Upper lobe of left lung (tissue), 6 donors: ENCODE measurements around the gene ALG10. TPM values are rescaled to one million over a fixed set of nuclear protein-coding genes. Genes with fewer than 3 reads are reported as not detected.
"Not testable (repeated sequence)": the region's sequence is repeated elsewhere in the genome, so short reads cannot be mapped to it uniquely, and the experiment has no call there.

Experiments
- ATAC-seq, 2 donors: fragments of 200-7000 bp; cut with Tn5 transposase; one replicate each; pipeline ENCODE4 v1.9.1; 2022; ENCODE audit warnings: mild to moderate bottlenecking in 2 of 2, moderate library complexity in 2 of 2; ENCODE audit not compliant: low FRiP score in 2 of 2
- DNase-seq, 2 donors: peaks; one replicate each; pipeline ENCODE4 v3.0.0-alpha.2; 2019 to 2020
- H3K27ac ChIP-seq, 4 donors: fragments of 200-600 bp; sonication (generic); one replicate each; pipeline ENCODE4 v1.5.1; 2016 to 2019
- H3K27me3 ChIP-seq, 4 donors: fragments of 200-600 bp; sonication (generic); one replicate each; pipeline ENCODE4 v1.5.1; 2017 to 2019
- H3K36me3 ChIP-seq, 4 donors: fragments of 200-600 bp; sonication (generic); one replicate each; pipeline ENCODE4 v1.5.1; 2016 to 2019
- H3K4me1 ChIP-seq, 4 donors: fragments of 200-600 bp; sonication (generic); one replicate each; pipeline ENCODE4 v1.5.1; 2018 to 2019
- H3K4me3 ChIP-seq, 4 donors: fragments of 200-600 bp; sonication (generic); one replicate each; pipeline ENCODE4 v1.5.1; 2017 to 2019; ENCODE audit warnings: mild to moderate bottlenecking in 2 of 4, moderate library complexity in 1 of 4
- H3K9me3 ChIP-seq, 4 donors: fragments of 200-600 bp; sonication (generic); one replicate each; pipeline ENCODE4 v1.5.1; 2018 to 2019
- CTCF ChIP-seq, 6 experiments: fragments of 450-650 bp in 4 of 6; fragments of 200-600 bp in 2 of 6; sonication (generic) in 2 of 6; IDR thresholded peaks; one replicate each; pipeline ENCODE4 v1.5.1; 2016 to 2019; ENCODE audit warnings: antibody characterized with exemption in 6 of 6
- EP300 ChIP-seq, 4 donors: sonication (generic); formaldehyde crosslinking; IDR thresholded peaks; one replicate each; pipeline ENCODE4 v1.5.1; 2017; ENCODE audit warnings: antibody characterized with exemption in 4 of 4, control low read depth in 2 of 4
- POLR2A ChIP-seq, 4 donors: fragments of 450-650 bp; IDR thresholded peaks; one replicate each; pipeline ENCODE4 v1.5.1; 2016 to 2017; ENCODE audit warnings: antibody characterized with exemption in 4 of 4, mild to moderate bottlenecking in 2 of 4
- POLR2AphosphoS5 ChIP-seq, 2 donors: sonication (generic); formaldehyde crosslinking; IDR thresholded peaks; one replicate each; pipeline ENCODE4 v1.5.1; 2017; ENCODE audit warnings: antibody characterized with exemption in 2 of 2
- WGBS, 2 donors: methylation state at CpG; one replicate each; pipeline ENCODE4 v1.1.5; 2017 to 2018; 5-methylcytosine and 5-hydroxymethylcytosine counted together
- total RNA-seq, 6 donors: library from RNA; depleted of rRNA in 4 of 6; stranded (reverse); fragments of >200 nt in 4 of 6; gene quantifications; one replicate each; pipeline versions ENCODE4 v1.1.0 to v1.2.1, GENCODE V29; 2016 to 2021
- donor health status: DM: no; HTN: no; CAD: no; lungs with moderate emphysema.
- donor health status: DM: no; HTN: yes; CAD: no; lungs with severe emphysema.

Gene ALG10, protein sequence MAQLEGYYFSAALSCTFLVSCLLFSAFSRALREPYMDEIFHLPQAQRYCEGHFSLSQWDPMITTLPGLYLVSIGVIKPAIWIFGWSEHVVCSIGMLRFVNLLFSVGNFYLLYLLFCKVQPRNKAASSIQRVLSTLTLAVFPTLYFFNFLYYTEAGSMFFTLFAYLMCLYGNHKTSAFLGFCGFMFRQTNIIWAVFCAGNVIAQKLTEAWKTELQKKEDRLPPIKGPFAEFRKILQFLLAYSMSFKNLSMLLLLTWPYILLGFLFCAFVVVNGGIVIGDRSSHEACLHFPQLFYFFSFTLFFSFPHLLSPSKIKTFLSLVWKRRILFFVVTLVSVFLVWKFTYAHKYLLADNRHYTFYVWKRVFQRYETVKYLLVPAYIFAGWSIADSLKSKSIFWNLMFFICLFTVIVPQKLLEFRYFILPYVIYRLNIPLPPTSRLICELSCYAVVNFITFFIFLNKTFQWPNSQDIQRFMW
- total RNA-seq, result 1 to 10 TPM; 3.8 to 9.3 (median 5.4) TPM

GRCh38 chr12:34022079-34022830 lies at the start of gene ALG10:
Gene ALG10, plus strand, starts transcription at chr12:34022496. Its CDS starts 104 bp downstream, at chr12:34022600.
- Histone ChIP-seq H3K4me1 (peaks cover 4 to 22% (median 13%) of the 10 kb centered on the region in 4 donors), H3K27ac (peak within 1 kb of the TSS; percentile 84 to 90 (median 87)), H3K36me3 (peaks cover 0 to 2% (median 0%) of the 10 kb centered on the region in 4 donors), H3K4me3 (peak within 1 kb of the TSS; percentile 58 to 74 (median 67)), H3K27me3 (no peaks in the 10 kb centered on the region), H3K9me3 (no peaks in the 10 kb centered on the region)
- WGBS, 2 donors, result 0 to 1% methylated on average over 22 to 39 of the region's 44 CpGs
- DNase-seq, result peak; percentile 89 to 95
- peak in 2 of 4 donors; percentile 42 to 43 for TF ChIP-seq EP300 (IDR thresholded peaks at IDR 0.05)
- TF ChIP-seq POLR2AphosphoS5 (IDR thresholded peaks at IDR 0.05), result peak; percentile 74 to 84
- TF ChIP-seq CTCF (IDR thresholded peaks at IDR 0.05), result peak; percentile 60 to 70 (median 64)
- TF ChIP-seq POLR2A (IDR thresholded peaks at IDR 0.05), result peak in 2 of 4 donors; percentile 46 to 48
- ATAC-seq, result peak; percentile 99 to 100

DNA sequence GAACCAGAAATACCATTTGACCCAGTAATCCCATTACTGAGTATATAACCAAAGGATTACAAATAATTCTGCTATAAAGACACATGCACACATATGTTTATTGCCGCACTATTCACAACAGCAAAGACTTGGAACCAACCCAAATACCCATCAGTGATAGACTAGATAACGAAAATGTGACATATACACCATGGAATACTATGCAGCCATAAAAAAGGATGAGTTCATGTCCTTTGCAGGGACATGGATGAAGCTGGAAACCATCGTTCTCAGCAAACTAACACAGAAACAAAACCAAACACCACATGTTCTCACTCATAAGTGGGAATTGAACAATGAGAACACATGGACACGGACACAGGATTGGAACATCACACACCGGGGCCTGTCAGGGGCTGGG lies 49.4 kb upstream of the ALG10 start:
- not testable (repeated sequence) for DNase-seq, H3K4me3 ChIP-seq, H3K27ac ChIP-seq, H3K9me3 ChIP-seq, H3K27me3 ChIP-seq, ATAC-seq, H3K4me1 ChIP-seq, H3K36me3 ChIP-seq
- 84 to 86% methylated on average over 5 of the region's 5 CpGs for WGBS, 2 donors

GRCh38 chr12:33977887-33978286 lies 44.4 kb upstream of the ALG10 start:
- no peak for TF ChIP-seq POLR2A (IDR thresholded peaks at IDR 0.05)
- no peak for TF ChIP-seq POLR2AphosphoS5 (IDR thresholded peaks at IDR 0.05)
- TF ChIP-seq EP300 (IDR thresholded peaks at IDR 0.05), result no peak
- TF ChIP-seq CTCF (IDR thresholded peaks at IDR 0.05), result no peak
- ATAC-seq (no peak), DNase-seq (no peak)
- 88 to 96% methylated on average over 1 of the region's 1 CpG for WGBS, 2 donors
- Histone ChIP-seq H3K4me1 (no peaks in the 10 kb centered on the region), H3K27me3 (no peaks in the 10 kb centered on the region), H3K9me3 (no peaks in the 10 kb centered on the region), H3K36me3 (no peaks in the 10 kb centered on the region), H3K4me3 (no peak overlapping the region), H3K27ac (no peak overlapping the region)

- Histone ChIP-seq H3K36me3 (no peaks in the 10 kb centered on the region), H3K27ac (no peak overlapping the region), H3K27me3 (no peaks in the 10 kb centered on the region), H3K9me3 (no peaks in the 10 kb centered on the region), H3K4me3 (no peak overlapping the region), H3K4me1 (no peaks in the 10 kb centered on the region)
- ATAC-seq, result no peak
- WGBS, 2 donors, result 55 to 60% methylated on average over 4 of the region's 4 CpGs
- TF ChIP-seq POLR2A (IDR thresholded peaks at IDR 0.05) (no peak), CTCF (IDR thresholded peaks at IDR 0.05) (no peak), POLR2AphosphoS5 (IDR thresholded peaks at IDR 0.05) (no peak), EP300 (IDR thresholded peaks at IDR 0.05) (no peak)
- no peak for DNase-seq
These were observed 34.0 kb upstream of the ALG10 start for GRCh38 chr12:33988197-33988805.

DNA sequence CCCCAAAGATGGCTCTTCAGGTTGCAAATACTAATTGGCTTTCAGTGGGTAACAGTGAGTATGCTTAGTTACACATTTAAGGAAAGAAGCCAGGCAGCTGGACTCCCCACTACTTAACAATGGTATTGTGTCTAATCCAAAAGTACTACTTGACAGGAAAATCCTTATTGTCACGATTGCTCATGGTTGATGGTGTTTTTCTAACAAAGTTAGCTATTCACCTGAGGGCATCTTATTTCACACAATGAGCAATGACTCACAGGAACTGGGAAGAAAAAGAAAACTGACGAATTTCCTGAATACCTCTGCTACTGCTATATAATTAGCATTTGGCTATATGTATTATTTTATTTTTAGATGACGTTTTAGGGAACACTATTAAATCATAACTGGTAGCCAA lies 33.4 kb upstream of the ALG10 start:
- Histone ChIP-seq H3K9me3 (no peaks in the 10 kb centered on the region), H3K4me3 (no peak overlapping the region), H3K36me3 (no peaks in the 10 kb centered on the region), H3K27me3 (no peaks in the 10 kb centered on the region), H3K4me1 (no peaks in the 10 kb centered on the region), H3K27ac (no peak overlapping the region)
- ATAC-seq (no peak), DNase-seq (no peak)
- TF ChIP-seq POLR2A (IDR thresholded peaks at IDR 0.05) (no peak), POLR2AphosphoS5 (IDR thresholded peaks at IDR 0.05) (no peak), CTCF (IDR thresholded peaks at IDR 0.05) (no peak), EP300 (IDR thresholded peaks at IDR 0.05) (no peak)
- WGBS, 2 donors, result 60 to 66% methylated on average over 3 of the region's 3 CpGs
